ES-I3 (cell line): Measurements from ENCODE around the gene CBX7.

ENCODE experiments used
- H3K36me3 ChIP-seq: 2 replicates; pipeline ENCODE4 v1.6.1; 2013; ENCODE audit warnings: mild to moderate bottlenecking, low read length, control low read depth, moderate library complexity; ENCODE audit not compliant: insufficient read depth
- H3K4me1 ChIP-seq: 2 replicates; pipeline ENCODE4 v1.6.1; 2013; ENCODE audit warnings: mild to moderate bottlenecking, control low read depth, low read length; ENCODE audit not compliant: insufficient read depth
- H3K9ac ChIP-seq: 2 replicates; pipeline ENCODE4 v1.6.1; 2013; ENCODE audit warnings: low read depth, mild to moderate bottlenecking, low read length, moderate library complexity
- H3K9me3 ChIP-seq: 2 replicates; pipeline ENCODE4 v1.6.1; 2013; ENCODE audit warnings: mild to moderate bottlenecking, low read length, moderate library complexity; ENCODE audit not compliant: control insufficient read depth, insufficient read depth

The CBX7 gene

DNA sequence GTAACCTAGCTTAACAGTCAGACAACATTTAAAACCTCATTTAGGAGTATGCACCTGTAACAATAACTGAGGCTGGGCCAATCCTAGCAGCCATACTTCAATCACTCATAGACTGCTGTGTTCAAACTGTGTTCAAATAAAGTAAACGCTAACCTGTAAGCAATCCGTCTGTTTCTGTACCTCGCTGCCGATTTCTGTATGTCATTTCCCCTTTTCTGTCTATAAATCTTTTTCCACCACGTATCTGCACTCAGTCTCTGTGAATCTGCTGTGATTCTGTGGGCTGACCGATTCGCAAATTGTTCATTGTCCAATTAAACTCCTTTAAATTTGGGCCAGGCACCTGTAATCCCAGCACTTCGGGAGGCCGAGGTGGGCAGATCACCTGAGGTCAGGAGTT, 43.1 kb downstream of the CBX7 start:
- no peak overlapping the region for H3K9ac ChIP-seq

DNA sequence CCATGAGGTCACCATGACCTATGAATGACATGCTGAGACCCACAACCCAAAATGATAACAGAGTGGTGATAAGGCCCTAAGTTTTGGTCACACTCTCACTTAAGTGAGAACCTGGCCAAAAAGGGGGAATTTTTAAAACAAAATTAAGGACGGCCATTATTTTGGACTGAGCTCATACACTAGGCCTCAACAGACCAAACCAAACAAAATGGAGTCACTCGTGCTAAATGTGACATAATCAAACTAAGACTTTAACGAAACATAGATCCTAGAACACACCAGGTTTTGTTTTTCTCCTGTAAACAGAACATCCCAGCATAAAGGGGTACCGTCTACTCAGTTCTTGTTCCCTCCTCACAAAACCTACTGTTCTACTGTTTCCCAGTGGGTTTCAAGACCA, 44.0 kb downstream of the CBX7 start:
- H3K9me3 ChIP-seq = no peaks in the 10 kb centered on the region
- H3K9ac ChIP-seq = no peak overlapping the region
- no peaks in the 10 kb centered on the region for H3K36me3 ChIP-seq
- H3K4me1 ChIP-seq = peaks cover 6% of the 10 kb centered on the region

More for the DNA sequence above, 43.1 kb downstream of the CBX7 start:
- H3K36me3 ChIP-seq = no peaks in the 10 kb centered on the region
- H3K4me1 ChIP-seq = peaks cover 6% of the 10 kb centered on the region
- no peaks in the 10 kb centered on the region for H3K9me3 ChIP-seq

DNA sequence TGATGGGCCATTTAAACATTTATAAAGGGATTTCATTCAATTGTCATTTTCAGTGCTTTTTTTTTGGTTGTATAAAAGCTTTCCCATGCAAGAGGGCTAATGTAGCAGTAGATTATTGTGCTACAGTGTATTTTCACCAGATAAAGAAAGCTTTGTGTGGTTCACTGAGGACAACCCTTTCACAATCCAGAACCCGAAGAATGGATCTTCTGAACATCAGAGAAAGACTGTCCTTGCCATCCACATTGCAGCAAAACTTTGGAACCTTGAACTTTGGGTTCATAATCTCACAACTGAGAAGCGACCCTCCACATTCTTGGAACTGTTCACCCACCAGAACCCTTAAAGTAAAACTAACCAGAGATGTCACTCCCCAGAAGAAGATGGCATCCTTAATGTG, 46.2 kb downstream of the CBX7 start:
- Histone ChIP-seq H3K9ac (no peak overlapping the region), H3K36me3 (no peaks in the 10 kb centered on the region), H3K4me1 (peaks cover 10% of the 10 kb centered on the region), H3K9me3 (no peaks in the 10 kb centered on the region)

DNA sequence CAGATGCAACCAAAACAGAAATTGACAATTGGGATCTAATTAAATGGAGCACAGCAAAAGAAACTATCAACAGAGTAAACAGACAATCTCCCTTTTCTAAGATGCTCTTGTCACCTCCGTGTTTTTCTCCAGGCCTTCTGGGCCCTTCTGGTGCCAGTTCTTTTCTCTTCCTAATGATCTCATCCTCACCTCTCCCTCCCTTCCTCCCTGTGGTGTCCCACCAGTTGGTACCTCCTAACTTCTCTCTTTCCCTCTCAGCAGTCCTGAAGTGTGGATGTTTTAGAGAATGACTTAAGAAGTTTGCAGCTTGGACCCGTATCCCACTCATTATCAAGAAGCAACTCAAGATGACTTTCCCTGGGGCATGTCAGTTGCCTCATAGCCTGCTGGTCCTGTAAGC, 49.0 kb downstream of the CBX7 start:
- H3K9me3 ChIP-seq = no peaks in the 10 kb centered on the region
- H3K9ac ChIP-seq = no peak overlapping the region
- H3K4me1 ChIP-seq = peaks cover 8% of the 10 kb centered on the region; the same call in 1 of the 2 replicates
- no peaks in the 10 kb centered on the region for H3K36me3 ChIP-seq

DNA sequence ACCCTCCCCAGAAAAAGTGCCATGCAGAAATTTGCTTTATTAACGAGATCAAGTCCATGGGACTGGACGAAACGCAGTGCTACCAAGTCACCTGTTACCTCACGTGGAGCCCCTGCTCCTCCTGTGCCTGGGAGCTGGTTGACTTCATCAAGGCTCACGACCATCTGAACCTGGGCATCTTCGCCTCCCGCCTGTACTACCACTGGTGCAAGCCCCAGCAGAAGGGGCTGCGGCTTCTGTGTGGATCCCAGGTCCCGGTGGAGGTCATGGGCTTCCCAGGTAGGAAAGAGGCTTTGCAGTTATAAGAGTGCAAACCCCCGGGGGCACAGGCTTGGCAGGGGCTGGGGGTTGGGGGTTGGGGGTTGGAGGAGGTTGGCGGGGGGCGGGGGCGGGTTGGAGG, 51.3 kb downstream of the CBX7 start:
- Histone ChIP-seq H3K4me1 (peaks cover 24% of the 10 kb centered on the region), H3K9ac (no peak overlapping the region), H3K36me3 (no peaks in the 10 kb centered on the region), H3K9me3 (no peaks in the 10 kb centered on the region)

DNA sequence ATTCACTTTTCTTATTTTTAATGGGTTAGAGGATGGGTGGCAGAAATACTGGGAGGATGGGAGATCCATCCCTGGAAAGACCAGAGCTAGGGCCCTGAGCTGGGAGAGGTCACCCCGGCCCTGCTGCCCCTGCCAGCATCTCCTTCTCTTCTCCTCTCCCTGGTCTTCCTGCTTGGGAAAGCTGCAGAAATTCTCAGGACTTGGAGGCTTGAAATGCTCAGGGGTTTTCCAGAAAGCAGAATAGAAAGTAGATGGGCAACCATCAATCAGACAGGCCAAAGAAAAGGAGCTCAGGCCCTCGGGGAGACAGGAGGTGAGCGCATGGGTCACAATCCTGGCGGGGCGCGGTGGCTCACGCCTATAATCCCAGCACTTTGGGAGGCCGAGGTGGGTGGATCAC, 53.9 kb downstream of the CBX7 start:
- no peak overlapping the region for H3K9ac ChIP-seq
- no peaks in the 10 kb centered on the region for H3K36me3 ChIP-seq
- peaks cover 24% of the 10 kb centered on the region for H3K4me1 ChIP-seq
- H3K9me3 ChIP-seq = no peaks in the 10 kb centered on the region

DNA sequence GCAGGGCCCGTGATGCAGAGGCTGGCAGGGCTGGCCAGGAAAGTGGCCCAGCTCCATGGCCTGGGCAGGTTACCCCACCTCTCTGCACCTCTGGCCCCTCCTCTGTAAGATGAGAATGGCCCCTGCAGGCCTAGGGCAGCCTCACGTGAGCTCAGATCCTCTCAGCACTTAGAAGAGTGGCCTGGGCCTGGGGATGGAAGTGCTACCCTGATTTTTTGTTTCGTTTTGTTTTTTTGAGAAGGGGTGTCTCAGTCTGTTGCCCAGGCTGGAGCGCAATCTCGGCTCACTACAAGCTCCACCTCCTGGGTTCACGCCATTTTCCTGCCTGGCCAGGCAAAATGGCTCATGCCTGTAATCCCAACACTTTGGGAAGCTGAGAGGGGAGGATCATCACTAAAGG, 54.5 kb downstream of the CBX7 start:
- H3K4me1 ChIP-seq = peaks cover 24% of the 10 kb centered on the region
- no peaks in the 10 kb centered on the region for H3K9me3 ChIP-seq
- H3K36me3 ChIP-seq = no peaks in the 10 kb centered on the region
- H3K9ac ChIP-seq = no peak overlapping the region

DNA sequence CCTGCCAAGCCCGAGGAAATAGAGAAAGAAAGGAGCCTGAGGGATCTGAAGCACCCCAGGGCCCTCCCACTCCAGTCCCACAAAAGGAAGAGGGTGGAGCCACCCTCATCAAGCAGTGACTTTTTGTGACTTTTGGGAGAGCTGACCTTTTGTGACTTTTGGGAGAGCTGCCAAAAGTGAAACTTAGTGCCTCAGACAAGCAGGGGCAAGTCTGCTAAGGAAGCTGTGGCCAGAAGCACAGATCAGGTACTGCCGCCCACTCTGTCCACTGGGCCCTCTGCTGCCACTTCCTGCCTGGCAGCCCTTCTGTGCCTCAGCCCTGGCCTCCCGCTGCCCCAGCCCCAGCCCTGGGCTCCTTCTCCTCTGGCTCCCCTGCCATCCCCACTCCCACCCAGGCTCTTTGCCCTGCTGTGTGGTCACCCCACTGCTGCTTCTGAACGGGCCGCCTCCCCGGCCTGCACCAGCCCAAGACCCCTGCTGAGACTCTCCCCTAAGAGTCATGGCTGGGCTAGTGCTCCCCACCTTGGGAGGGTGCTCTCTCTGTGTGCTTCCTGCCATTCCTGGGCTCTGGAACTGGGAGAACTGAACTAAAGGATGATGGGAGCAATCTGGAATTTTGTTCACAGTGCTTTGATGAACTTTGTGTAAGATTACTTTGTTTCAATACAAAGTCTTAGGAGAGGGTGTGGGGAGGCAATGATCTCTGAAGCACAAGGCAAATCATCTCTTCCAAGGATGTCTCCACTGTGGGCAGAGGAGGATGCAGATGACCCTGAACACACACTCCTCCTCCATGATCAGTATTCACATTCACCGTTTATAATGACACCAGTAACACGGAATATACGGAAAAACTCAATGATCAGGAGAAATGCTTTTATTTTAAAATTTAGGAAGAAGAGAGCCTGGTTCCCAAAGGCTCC, 55.1 kb downstream of the CBX7 start, which contains the start of gene APOBEC3H:
TSS of gene APOBEC3H (plus strand) at position 147 of the 923 bp plus-strand sequence. CDS start 3,035 bp downstream, outside the sequence.
- Histone ChIP-seq H3K4me1 (peaks cover 24% of the 10 kb centered on the region), H3K9me3 (no peaks in the 10 kb centered on the region)

DNA sequence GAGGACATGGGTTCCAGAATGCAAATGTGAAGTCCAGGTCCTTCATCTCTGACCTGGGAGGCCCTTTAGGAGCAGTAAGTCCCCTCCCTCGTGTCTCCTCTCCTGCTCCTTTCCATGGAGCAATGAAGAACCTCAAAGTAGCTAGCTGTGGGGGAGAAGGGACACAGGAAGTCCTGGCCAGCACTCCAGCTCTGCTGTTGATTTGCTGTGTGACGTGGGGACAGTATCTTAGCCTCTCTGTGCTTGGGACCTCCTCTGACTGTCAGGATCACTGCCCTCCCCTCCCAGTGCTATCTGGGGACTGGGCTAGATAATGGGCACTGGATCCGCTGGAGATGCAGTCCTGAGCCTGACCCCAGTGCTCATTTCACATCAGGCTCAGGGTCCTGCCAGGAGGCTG, 56.5 kb downstream of the CBX7 start:
- H3K36me3 ChIP-seq = no peaks in the 10 kb centered on the region
- peaks cover 19% of the 10 kb centered on the region for H3K4me1 ChIP-seq
- H3K9ac ChIP-seq = no peak overlapping the region
- no peaks in the 10 kb centered on the region for H3K9me3 ChIP-seq

More for the DNA sequence above, 55.1 kb downstream of the CBX7 start, which contains the start of gene APOBEC3H:
- Histone ChIP-seq H3K36me3 (no peaks in the 10 kb centered on the region), H3K9ac (no peak within 1 kb of the TSS)

DNA sequence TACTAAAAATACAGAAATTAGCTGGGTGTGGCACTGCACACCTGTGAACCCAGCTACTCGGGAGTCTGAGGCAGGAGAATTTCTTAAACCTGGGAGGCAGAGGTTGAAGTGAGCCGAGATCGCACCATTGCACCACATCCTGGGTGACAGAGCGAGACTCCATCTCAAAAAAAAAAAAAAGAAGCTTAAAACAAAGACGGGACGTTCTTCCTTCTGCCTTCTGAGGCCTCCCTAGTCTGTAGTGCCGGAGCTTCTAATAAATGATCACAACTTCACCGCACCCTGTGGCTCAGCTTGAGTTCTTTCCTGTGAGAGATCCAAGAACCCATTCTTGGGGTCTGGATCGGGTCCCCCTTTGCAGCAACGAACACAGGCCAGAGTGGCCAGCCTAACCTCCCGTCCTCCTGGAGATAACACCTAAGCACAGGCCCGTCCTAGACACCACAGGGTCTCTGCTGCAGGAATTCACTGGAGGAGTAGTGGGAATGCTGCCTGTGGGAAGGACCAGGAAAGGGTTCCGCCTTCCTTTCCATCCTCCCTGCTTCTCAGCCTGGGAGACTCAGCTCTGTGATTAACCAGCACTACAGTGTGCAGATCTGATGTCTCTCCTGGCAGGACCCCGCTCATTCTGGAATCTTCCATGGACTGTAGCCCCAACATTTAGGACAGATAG, 57.6 kb downstream of the CBX7 start:
- no peaks in the 10 kb centered on the region for H3K9me3 ChIP-seq
- peaks cover 19% of the 10 kb centered on the region for H3K4me1 ChIP-seq

DNA sequence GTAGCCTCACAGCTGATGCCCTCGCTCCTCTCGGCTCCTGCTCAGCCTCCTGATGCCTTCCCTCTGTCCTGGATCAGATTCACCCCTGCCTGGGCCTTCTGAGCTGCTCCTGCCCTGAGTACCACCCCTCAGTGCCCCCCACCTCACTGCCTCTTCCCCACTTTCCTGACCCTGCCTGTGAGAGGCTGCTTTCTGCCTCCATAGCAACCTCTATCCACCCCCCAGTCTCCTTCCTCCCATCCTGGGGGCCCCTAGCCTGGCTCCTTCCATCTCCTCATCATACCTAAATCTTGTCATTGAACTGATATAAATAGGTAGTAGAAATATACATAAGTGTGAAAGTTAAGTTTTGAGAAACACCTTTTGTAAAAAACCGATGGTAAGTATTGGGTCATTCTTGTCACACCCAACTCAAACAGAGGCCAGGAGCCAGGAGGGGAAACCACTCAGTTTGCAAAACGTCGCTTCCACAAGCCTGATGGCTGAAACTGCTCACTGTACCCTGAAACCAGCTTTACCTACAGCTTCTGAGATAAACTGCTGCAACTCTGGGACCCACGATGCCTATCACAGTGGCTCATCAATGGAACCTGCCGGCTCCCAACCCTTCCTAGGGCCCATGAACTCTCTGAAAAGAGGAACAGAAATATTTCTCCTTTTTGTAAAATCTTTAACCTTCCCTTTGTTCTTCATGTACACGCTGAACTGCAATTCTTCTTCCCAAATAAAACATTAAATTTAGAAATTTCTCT, 60.2 kb downstream of the CBX7 start:
- Histone ChIP-seq H3K9me3 (no peaks in the 10 kb centered on the region), H3K36me3 (no peaks in the 10 kb centered on the region), H3K4me1 (peaks cover 17% of the 10 kb centered on the region), H3K9ac (no peak overlapping the region)

More for the DNA sequence above, 57.6 kb downstream of the CBX7 start:
- Histone ChIP-seq H3K36me3 (no peaks in the 10 kb centered on the region), H3K9ac (no peak overlapping the region)

DNA sequence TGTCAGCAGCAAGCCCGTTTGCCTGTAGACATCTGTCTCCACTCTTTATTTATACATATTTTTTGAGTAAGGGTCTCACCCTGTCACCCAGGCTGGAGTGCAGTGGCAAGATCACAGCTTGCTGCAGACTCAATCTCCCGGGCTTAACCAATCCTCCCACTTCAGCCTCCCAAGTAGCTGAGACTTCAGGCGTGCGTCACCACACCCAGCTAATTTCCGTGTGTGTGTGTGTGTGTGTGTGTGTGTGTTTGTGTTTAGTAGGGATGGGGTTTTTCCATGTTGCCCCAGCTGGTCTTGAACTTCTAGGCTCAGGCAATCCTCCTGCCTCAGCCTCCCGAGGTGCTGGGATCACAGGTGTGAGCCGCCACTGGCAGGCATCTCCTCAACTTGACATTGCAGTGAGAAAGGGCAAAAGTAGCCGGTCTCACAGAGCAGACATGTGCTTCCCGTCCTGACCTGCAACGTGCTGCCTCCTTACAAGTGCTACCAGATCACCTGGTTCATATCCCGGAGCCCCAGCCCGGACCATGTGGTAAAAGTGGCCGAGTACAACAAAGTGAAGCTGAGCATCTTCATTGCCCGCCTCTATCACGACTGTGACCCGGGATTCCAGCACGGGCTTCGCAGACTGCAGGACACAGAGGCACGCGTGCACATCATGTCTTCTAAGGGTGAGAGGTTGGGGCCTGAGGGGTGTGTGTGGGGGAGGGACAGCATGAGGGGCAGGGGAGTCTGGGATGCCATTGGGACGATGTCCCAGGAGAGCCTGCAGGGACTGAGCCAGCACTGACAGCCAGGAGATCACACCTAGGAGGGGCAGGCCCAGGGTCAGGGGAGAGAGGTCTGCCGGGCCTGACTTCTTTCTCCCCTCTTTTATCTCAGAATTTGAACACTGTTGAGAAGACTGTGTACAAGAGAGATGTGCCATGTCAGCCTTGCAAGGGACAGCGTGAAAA, 61.1 kb downstream of the CBX7 start:
- Histone ChIP-seq H3K4me1 (peaks cover 16% of the 10 kb centered on the region), H3K36me3 (no peaks in the 10 kb centered on the region), H3K9ac (no peak overlapping the region), H3K9me3 (no peaks in the 10 kb centered on the region)

DNA sequence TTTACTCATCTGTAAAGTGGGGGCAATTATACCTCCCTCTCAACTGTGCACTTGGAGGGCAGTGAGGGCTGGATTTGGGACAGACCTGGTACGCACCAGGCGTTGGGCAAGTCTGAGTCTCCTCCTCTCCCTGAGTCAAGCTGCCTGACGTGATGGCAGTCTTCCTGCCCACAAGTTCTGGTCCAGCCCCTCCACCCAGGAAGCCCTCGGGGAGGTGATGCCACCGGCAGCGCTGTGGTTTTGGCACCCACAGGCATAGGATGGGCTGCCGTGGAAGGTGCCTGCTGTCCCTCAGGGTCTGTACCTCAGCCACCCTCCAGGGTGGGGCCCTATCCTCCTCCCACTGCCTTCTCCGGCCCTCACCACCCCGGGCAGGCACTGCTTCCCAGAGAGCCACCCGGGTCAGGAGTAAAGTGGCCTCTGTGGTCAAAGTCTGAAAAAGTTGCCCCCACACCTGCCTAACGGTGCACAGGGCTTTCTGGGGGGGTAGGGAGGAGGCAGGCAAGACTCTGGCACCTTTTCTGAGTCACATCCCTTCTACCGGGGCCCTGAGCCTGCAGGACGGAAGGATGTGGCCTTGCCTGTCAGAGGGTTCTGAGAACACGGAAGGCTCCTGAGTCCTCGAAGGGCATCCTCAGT, 61.9 kb downstream of the CBX7 start:
- H3K4me1 ChIP-seq = peaks cover 16% of the 10 kb centered on the region
- H3K36me3 ChIP-seq = no peaks in the 10 kb centered on the region
- H3K9me3 ChIP-seq = no peaks in the 10 kb centered on the region
- no peak overlapping the region for H3K9ac ChIP-seq
